Epithelial cell of alveolus of lung (primary cell): ENCODE results near the gene PSPC1. TPM values are rescaled to one million over a fixed set of nuclear protein-coding genes. Genes with fewer than 3 reads are reported as not detected.

Experiments used
- total RNA-seq: library from RNA; depleted of rRNA; stranded (reverse); fragments of >200 nt; gene quantifications from 2 replicates; pipeline ENCODE4 v1.2.1, GENCODE V29; 2015

Gene PSPC1
- total RNA-seq: 39.1 and 40.7 TPM in 2 replicates

DNA sequence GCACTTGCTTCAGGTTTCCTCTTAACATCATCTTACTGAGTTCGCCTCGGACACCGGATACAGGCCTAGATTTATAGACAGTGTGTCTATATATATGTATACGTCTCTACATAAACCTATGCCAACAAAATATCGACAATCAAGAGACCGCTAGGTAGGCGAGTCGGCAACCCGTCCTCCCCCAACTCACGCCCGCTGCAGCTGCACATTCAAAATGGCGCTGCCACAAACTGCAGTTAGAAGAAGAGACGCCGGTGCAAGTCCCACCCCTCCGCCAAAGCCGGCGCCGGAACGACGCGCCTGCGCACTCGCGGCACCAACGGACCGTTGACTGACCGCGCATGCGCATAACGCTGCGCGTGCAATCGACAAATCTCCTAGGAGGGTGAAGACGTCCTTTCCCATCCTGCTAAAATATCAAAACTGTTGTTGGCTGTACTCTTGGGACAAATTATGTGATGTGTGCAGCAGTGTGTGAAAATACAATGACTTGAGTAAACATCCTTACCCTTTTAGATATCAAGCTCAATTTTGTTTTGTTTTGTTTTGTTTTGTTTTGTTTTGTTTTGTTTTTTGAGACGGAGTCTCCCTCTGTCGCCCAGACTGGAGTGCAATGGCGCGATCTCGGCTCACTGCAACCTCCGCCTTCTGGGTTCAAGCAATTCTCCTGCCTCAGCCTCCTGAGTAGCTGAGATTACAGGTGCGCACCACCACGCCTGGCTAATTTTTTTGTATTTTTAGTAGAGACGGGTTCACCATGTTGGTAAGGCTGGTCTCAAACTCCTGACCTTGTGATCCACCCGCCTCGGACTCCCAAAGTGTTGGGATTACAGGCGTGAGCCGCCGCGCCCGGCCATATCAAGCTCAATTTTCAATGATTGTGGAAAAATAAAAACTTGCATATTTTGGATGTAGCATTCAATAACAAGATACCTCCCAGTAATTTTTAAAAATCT, at the start of gene PSPC1:
TSS of gene PSPC1 (minus strand) at position 219 of the 956 bp plus-strand sequence. CDS start at position 31, 188 bp downstream.

Other genes with a start within 250 kb of the PSPC1 start
- not detected in 2 replicates for gene TPTE2, start 221.4 kb downstream of the PSPC1 start, total RNA-seq
- gene MPHOSPH8, start 149.3 kb downstream of the PSPC1 start, total RNA-seq: 8.9 and 12.6 TPM in 2 replicates
- gene ZMYM5, start 80.7 kb upstream of the PSPC1 start, total RNA-seq: 7.0 and 7.6 TPM in 2 replicates
- gene ZMYM2, start 175.8 kb upstream of the PSPC1 start, total RNA-seq: 26.5 and 53.9 TPM in 2 replicates